GM18517 (cell line): ENCODE results near the gene ZCCHC3.

ENCODE experiments used
- ATAC-seq: cut with Tn5 transposase; IDR thresholded peaks from one replicate; pipeline ENCODE4 v1.9.1; 2021; ENCODE audit warnings: mild to moderate bottlenecking, moderate library complexity; ENCODE audit not compliant: unreplicated experiment

ZCCHC3 gene

GRCh38 chr20:311609-312008 is 14.2 kb downstream of the ZCCHC3 start:
- ATAC-seq = no peak

GRCh38 chr20:312067-312466 is 14.7 kb downstream of the ZCCHC3 start:
- ATAC-seq = no peak

- ATAC-seq = no peak
These were observed 15.5 kb downstream of the ZCCHC3 start for GRCh38 chr20:312866-313265.

- ATAC-seq = no peak
These were observed 16.0 kb downstream of the ZCCHC3 start for GRCh38 chr20:313402-313801.

GRCh38 chr20:313948-314347 is 16.6 kb downstream of the ZCCHC3 start:
- no peak for ATAC-seq

- ATAC-seq = no peak
These were observed 19.1 kb downstream of the ZCCHC3 start for GRCh38 chr20:316316-317068.

- ATAC-seq = peak; percentile 55
These were observed 27.0 kb downstream of the ZCCHC3 start for GRCh38 chr20:324177-325044.

GRCh38 chr20:325045-325888 is 27.9 kb downstream of the ZCCHC3 start, which contains the start of gene SOX12:
Gene SOX12, plus strand, starts transcription at chr20:325552. Its CDS starts 373 bp downstream, at chr20:325925.
- peak; percentile 67 for ATAC-seq

GRCh38 chr20:325889-326644 is 28.7 kb downstream of the ZCCHC3 start:
- ATAC-seq = no peak

- ATAC-seq = no peak
These were observed 29.3 kb downstream of the ZCCHC3 start for GRCh38 chr20:326645-327185.

- ATAC-seq = no peak
These were observed 30.0 kb downstream of the ZCCHC3 start for GRCh38 chr20:327186-328026.

GRCh38 chr20:328027-328974 is 30.9 kb downstream of the ZCCHC3 start:
- no peak for ATAC-seq

GRCh38 chr20:328975-329695 is 31.8 kb downstream of the ZCCHC3 start:
- ATAC-seq = no peak

GRCh38 chr20:329851-330232 is 32.5 kb downstream of the ZCCHC3 start:
- no peak for ATAC-seq

GRCh38 chr20:330233-331149 is 33.1 kb downstream of the ZCCHC3 start:
- no peak for ATAC-seq

GRCh38 chr20:334578-334977 is 37.2 kb downstream of the ZCCHC3 start:
- ATAC-seq = no peak
